Prostate gland (tissue), 2 donors: ENCODE data around the gene ATXN7. TPM values are rescaled to one million over a fixed set of nuclear protein-coding genes. Genes with fewer than 3 reads are reported as not detected.

ENCODE experiments used
- DNase-seq: peaks from one replicate; pipeline ENCODE4 v3.0.0-alpha.2; 2019; ENCODE audit warnings: low spot score
- H3K27ac ChIP-seq, 2 donors: fragments of 200-600 bp; sonication (generic); 2 replicates each; pipeline ENCODE4 v1.5.1; 2017 to 2019
- H3K27me3 ChIP-seq: fragments of 200-600 bp; sonication (generic); replicated peaks from 2 replicates; pipeline ENCODE4 v1.5.1; 2019; ENCODE audit not compliant: insufficient read depth
- H3K36me3 ChIP-seq, 2 donors: fragments of 200-600 bp; sonication (generic); 1 replicate in 1 of 2; 2 replicates in 1 of 2; pipeline versions ENCODE4 v1.5.1 to v1.8.1; 2017 to 2019
- H3K4me1 ChIP-seq: fragments of 200-600 bp; sonication (generic); replicated peaks from 2 replicates; pipeline ENCODE4 v1.5.1; 2019
- H3K4me3 ChIP-seq, 2 donors: fragments of 200-600 bp; sonication (generic); 2 replicates each; pipeline ENCODE4 v1.5.1; 2017 to 2019
- H3K9me3 ChIP-seq: fragments of 200-600 bp; sonication (generic); 2 replicates; pipeline ENCODE4 v1.5.1; 2017
- POLR2A ChIP-seq: fragments of 450-650 bp; IDR thresholded peaks from one replicate; pipeline ENCODE4 v1.6.1; 2016; ENCODE audit warnings: antibody characterized with exemption, mild to moderate bottlenecking
- POLR2AphosphoS5 ChIP-seq: sonication (generic); formaldehyde crosslinking; IDR thresholded peaks from one replicate; pipeline ENCODE4 v1.6.1; 2017; ENCODE audit warnings: antibody characterized with exemption
- WGBS: methylation state at CpG from one replicate; pipeline ENCODE4 v1.1.5; 2018; 5-methylcytosine and 5-hydroxymethylcytosine counted together
- intact Hi-C: fragments of 100-400 bp; cut with DNase I; formaldehyde crosslinking; loops from one replicate; pipeline ENCODE4 v1.14.2; 2022
- total RNA-seq, 2 donors: library from RNA; depleted of rRNA; stranded (reverse); fragments of >200 nt; gene quantifications; one replicate each; pipeline ENCODE4 v1.1.0, GENCODE V29; 2016
- TF ChIP-seq, protein P1 (sequence below), 4 experiments: fragments of 200-600 bp in 2 of 4; fragments of 450-650 bp in 2 of 4; sonication (generic) in 2 of 4; IDR thresholded peaks; 1 replicate in 3 of 4; 2 replicates in 1 of 4; pipeline ENCODE4 v1.5.1; 2016 to 2019; ENCODE audit warnings: antibody characterized with exemption in 4 of 4, mild to moderate bottlenecking in 2 of 4, moderate library complexity in 2 of 4

Gene ATXN7
- total RNA-seq, 2 donors from 2014 or later: 18.0 to 30.8 TPM

DNA sequence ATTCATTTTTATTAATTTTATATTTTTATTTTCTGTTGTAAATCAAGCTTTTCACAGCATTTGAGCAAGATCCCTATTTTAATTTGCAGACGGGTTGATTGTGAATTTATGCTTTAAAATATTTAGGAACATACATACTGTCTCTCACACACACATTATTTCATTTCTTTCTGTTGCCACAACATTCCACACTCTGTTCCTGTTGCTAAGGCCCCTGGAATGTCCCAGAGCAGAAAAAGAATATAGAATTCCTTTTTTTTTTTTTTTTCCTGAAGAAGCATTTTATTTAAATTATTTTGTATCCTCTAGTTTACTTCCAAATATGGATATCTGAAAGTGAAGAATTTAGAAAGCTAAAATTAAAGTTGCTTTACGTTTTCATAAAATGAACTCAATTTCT is 85.3 kb downstream of the ATXN7 start:
- Histone ChIP-seq H3K9me3 (no peaks in the 10 kb centered on the region), H3K4me3 (no peak overlapping the region), H3K36me3 (no peaks in the 10 kb centered on the region), H3K4me1 (peaks cover 7% of the 10 kb centered on the region), H3K27ac (no peak overlapping the region), H3K27me3 (no peaks in the 10 kb centered on the region)
- TF ChIP-seq, protein P1, sequence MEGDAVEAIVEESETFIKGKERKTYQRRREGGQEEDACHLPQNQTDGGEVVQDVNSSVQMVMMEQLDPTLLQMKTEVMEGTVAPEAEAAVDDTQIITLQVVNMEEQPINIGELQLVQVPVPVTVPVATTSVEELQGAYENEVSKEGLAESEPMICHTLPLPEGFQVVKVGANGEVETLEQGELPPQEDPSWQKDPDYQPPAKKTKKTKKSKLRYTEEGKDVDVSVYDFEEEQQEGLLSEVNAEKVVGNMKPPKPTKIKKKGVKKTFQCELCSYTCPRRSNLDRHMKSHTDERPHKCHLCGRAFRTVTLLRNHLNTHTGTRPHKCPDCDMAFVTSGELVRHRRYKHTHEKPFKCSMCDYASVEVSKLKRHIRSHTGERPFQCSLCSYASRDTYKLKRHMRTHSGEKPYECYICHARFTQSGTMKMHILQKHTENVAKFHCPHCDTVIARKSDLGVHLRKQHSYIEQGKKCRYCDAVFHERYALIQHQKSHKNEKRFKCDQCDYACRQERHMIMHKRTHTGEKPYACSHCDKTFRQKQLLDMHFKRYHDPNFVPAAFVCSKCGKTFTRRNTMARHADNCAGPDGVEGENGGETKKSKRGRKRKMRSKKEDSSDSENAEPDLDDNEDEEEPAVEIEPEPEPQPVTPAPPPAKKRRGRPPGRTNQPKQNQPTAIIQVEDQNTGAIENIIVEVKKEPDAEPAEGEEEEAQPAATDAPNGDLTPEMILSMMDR (IDR thresholded peaks at IDR 0.05): no peak
- TF ChIP-seq POLR2AphosphoS5 (no peak), POLR2A (no peak)
- no peak for DNase-seq
- intact Hi-C loops: no loop called here
- 91% methylated on average over 2 of the region's 2 CpGs for WGBS

DNA sequence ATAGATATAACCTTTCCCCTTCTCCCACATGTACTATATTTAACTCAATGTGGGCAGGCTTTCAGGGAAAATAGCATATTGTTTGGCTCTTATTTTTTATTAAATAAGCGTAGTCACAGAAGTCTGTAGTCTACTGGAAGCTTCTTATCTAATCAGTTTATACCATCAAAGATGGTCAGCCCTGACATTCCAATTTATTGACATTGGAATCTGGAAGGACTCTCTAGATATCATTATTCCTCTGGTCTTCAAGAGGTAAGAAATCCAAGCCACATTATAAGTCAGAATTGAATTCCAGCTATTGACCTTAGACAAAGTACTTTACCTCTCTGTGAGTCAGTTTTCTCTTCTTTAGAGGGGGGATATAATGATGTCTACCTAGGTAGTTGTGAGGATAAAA is 87.0 kb downstream of the ATXN7 start:
- intact Hi-C loops: no loop called here
- TF ChIP-seq, protein P1 (IDR thresholded peaks at IDR 0.05): no peak
- no peak for TF ChIP-seq POLR2A
- no peak for TF ChIP-seq POLR2AphosphoS5

DNA sequence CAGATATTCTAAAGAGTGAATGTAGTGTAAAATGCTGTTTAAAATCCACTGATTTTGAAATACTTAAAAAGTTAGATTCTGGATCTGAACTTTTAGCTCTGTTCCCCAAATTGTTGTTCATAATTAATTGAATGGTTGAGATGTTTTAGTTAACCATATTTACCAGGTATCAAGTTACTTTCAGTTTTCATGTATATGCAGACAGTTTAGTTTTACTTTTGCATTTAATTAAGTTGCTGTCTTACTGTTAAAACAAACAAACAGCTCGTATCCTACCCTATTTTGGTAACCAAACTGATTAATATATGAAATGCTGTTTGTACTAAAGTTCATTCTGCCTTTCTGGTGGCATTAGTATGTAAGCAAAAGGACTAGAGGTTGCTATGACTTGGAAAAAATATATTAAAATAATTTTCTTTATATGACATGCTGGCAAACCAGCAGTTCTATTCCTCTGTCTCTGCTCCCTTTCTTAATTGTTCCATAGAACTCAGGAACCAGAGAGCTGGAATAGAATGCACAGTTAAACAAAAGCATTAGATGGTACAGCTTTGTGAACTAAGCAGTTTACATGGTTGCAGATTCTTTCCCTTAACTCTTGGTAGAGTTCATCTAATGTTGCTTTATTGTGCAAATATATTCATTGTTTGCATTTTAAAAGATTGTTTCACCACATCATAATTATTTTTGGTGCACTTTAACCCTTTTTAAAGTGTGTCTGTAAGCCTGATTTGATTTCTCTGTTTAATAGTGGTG is 88.0 kb downstream of the ATXN7 start:
- Histone ChIP-seq H3K27ac (no peak overlapping the region), H3K4me1 (peaks cover 7% of the 10 kb centered on the region), H3K27me3 (no peaks in the 10 kb centered on the region), H3K4me3 (no peak overlapping the region), H3K9me3 (no peaks in the 10 kb centered on the region), H3K36me3 (no peaks in the 10 kb centered on the region)
- DNase-seq: no peak
- WGBS: 50% methylated on average over 1 of the region's 1 CpG
- intact Hi-C loops: no loop called here
- TF ChIP-seq, protein P1 (IDR thresholded peaks at IDR 0.05): no peak
- no peak for TF ChIP-seq POLR2A
- no peak for TF ChIP-seq POLR2AphosphoS5

More for the DNA sequence above, 87.0 kb downstream of the ATXN7 start:
- no peak for DNase-seq
- no peaks in the 10 kb centered on the region for H3K36me3 ChIP-seq
- H3K27me3 ChIP-seq: no peaks in the 10 kb centered on the region
- no peak overlapping the region for H3K4me3 ChIP-seq
- peaks cover 7% of the 10 kb centered on the region for H3K4me1 ChIP-seq
- H3K9me3 ChIP-seq: no peaks in the 10 kb centered on the region
- no peak overlapping the region for H3K27ac ChIP-seq
- WGBS: 69% methylated on average over 1 of the region's 1 CpG

DNA sequence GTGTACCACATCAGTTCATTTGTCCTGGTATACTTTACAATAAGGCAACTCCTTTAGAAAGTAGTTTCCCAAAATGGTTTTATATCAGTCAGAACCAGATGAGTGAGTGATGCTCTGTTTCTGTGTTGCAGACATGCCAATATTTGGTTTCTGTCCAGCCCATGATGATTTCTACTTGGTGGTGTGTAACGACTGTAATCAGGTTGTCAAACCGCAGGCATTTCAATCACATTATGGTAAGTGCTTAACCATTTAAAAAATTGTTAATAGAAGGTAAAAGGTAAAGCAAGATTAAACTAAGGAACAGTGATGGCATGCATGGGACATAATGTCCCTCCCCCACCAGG is 88.6 kb downstream of the ATXN7 start:
- no peak overlapping the region for H3K4me3 ChIP-seq
- TF ChIP-seq POLR2A (no peak), POLR2AphosphoS5 (no peak)
- TF ChIP-seq, protein P1 (IDR thresholded peaks at IDR 0.05): no peak
- no peak for DNase-seq
- H3K36me3 ChIP-seq: no peaks in the 10 kb centered on the region
- 89% methylated on average over 2 of the region's 2 CpGs for WGBS
- peaks cover 7% of the 10 kb centered on the region for H3K4me1 ChIP-seq
- intact Hi-C loops: no loop called here
- no peaks in the 10 kb centered on the region for H3K9me3 ChIP-seq
- no peak overlapping the region for H3K27ac ChIP-seq
- no peaks in the 10 kb centered on the region for H3K27me3 ChIP-seq

DNA sequence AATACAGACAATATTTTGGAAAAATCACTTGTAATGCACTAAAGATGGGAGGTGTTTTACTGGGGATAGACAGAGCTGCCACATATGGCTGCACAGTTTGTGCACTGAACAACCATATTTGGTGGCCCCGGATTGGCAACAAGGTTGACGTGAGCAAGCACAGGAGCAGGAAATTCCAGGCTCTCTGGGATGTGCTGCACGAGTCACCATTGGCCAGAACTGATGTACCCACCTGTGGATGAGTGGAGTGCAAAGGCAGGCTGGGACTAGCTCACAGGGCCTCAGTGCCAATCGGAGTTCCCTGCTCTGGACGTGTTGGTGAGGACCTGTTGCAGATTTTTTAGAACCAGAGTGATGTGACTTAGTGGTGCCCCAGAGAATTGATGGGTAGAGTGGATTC is 90.5 kb downstream of the ATXN7 start:
- H3K27me3 ChIP-seq: no peaks in the 10 kb centered on the region
- 77% methylated on average over 5 of the region's 5 CpGs for WGBS

More for the DNA sequence above, 90.5 kb downstream of the ATXN7 start:
- Histone ChIP-seq H3K36me3 (no peaks in the 10 kb centered on the region), H3K4me1 (peaks cover 7% of the 10 kb centered on the region), H3K9me3 (no peaks in the 10 kb centered on the region), H3K4me3 (no peak overlapping the region), H3K27ac (no peak overlapping the region)
- TF ChIP-seq POLR2AphosphoS5 (no peak), POLR2A (no peak)
- TF ChIP-seq, protein P1 (IDR thresholded peaks at IDR 0.05): no peak
- no peak for DNase-seq
- intact Hi-C loops: no loop called here
